Spleen (tissue), 7 donors: ENCODE results near the gene XPO4.

Source experiments
- CTCF ChIP-seq, 11 experiments: fragments of 200-600 bp in 7 of 11; fragments of 450-650 bp in 4 of 11; sonication (generic) in 4 of 11; IDR thresholded peaks in 8 of 11; conservative IDR thresholded peaks in 3 of 11; 1 replicate in 7 of 11; 2 replicates in 4 of 11; pipeline versions ENCODE4 v1.4.0 to v1.8.0; 2016 to 2021; ENCODE audit warnings: antibody characterized with exemption in 11 of 11, inconsistent platforms in 4 of 11, mild to moderate bottlenecking in 1 of 11
- POLR2A ChIP-seq, 3 donors: fragments of 450-650 bp; IDR thresholded peaks; one replicate each; pipeline ENCODE4 v1.5.1; 2017; ENCODE audit warnings: antibody characterized with exemption in 3 of 3, mild to moderate bottlenecking in 1 of 3
- donor health status: DM: no; HTN: no; CAD: no; lungs with moderate emphysema.
- donor health status: DM: no; HTN: no; CAD: no.
- donor health status: DM: no; HTN: no; CAD: no.

GRCh38 chr13:20840568-20840967 lies 62.0 kb downstream of the XPO4 start:
- no peak for TF ChIP-seq CTCF (IDR thresholded peaks at IDR 0.05 in 8 of 11, conservative IDR thresholded peaks at IDR 0.05 in 3 of 11)
- TF ChIP-seq POLR2A (IDR thresholded peaks at IDR 0.05) = no peak
